Measurements from ENCODE around the gene SNHG17. TPM values are rescaled to one million over a fixed set of nuclear protein-coding genes. Genes with fewer than 3 reads are reported as not detected.
A peak's percentile ranks its signal among the peaks of the same experiment; 100 is the strongest.
"Not testable (repeated sequence)": the region's sequence is repeated elsewhere in the genome, so short reads cannot be mapped to it uniquely, and the experiment has no call there.

The SNHG17 gene
- total RNA-seq, 1 donor from 2014 or later = 63.9 TPM

- no peak for DNase-seq (ENCODE audit: low spot score)
Observed at GRCh38 chr20:38421915-38422314, 13.2 kb downstream of the SNHG17 start.

- DNase-seq (ENCODE audit: low spot score) = peak; percentile 18
Observed at GRCh38 chr20:38420388-38421085, 14.6 kb downstream of the SNHG17 start.

- DNase-seq (ENCODE audit: low spot score) = peak; percentile 20
Observed at GRCh38 chr20:38418509-38419204, 16.5 kb downstream of the SNHG17 start.

GRCh38 chr20:38414769-38415450, 20.2 kb downstream of the SNHG17 start:
- DNase-seq (ENCODE audit: low spot score) = peak; percentile 41

GRCh38 chr20:38412877-38413577, 22.1 kb downstream of the SNHG17 start:
- DNase-seq (ENCODE audit: low spot score) = no peak

GRCh38 chr20:38407822-38408221, 27.3 kb downstream of the SNHG17 start:
- not testable (repeated sequence) for DNase-seq (ENCODE audit: low spot score)

GRCh38 chr20:38407321-38407720, 27.8 kb downstream of the SNHG17 start:
- DNase-seq (ENCODE audit: low spot score) = no peak

GRCh38 chr20:38406476-38406875, 28.7 kb downstream of the SNHG17 start:
- no peak for DNase-seq (ENCODE audit: low spot score)

GRCh38 chr20:38405132-38405531, 30.0 kb downstream of the SNHG17 start:
- DNase-seq (ENCODE audit: low spot score) = no peak

GRCh38 chr20:38404016-38404415, 31.1 kb downstream of the SNHG17 start:
- no peak for DNase-seq (ENCODE audit: low spot score)

- no peak for DNase-seq (ENCODE audit: low spot score)
Observed at GRCh38 chr20:38402816-38403215, 32.3 kb downstream of the SNHG17 start.

GRCh38 chr20:38402089-38402488, 33.0 kb downstream of the SNHG17 start:
- no peak for DNase-seq (ENCODE audit: low spot score)

GRCh38 chr20:38395751-38396395, 39.3 kb downstream of the SNHG17 start:
- DNase-seq (ENCODE audit: low spot score) = not testable (repeated sequence)

- DNase-seq (ENCODE audit: low spot score) = no peak
Observed at GRCh38 chr20:38395165-38395564, 40.0 kb downstream of the SNHG17 start.

- DNase-seq (ENCODE audit: low spot score) = no peak
Observed at GRCh38 chr20:38393259-38393658, 41.9 kb downstream of the SNHG17 start.

GRCh38 chr20:38392356-38392755, 42.8 kb downstream of the SNHG17 start:
- DNase-seq (ENCODE audit: low spot score) = no peak

GRCh38 chr20:38387953-38388352, 47.2 kb downstream of the SNHG17 start:
- DNase-seq (ENCODE audit: low spot score) = no peak

GRCh38 chr20:38386851-38387250, 48.3 kb downstream of the SNHG17 start:
- DNase-seq (ENCODE audit: low spot score) = no peak

- no peak for DNase-seq (ENCODE audit: low spot score)
Observed at GRCh38 chr20:38386004-38386403, 49.1 kb downstream of the SNHG17 start.

GRCh38 chr20:38383147-38383546, 52.0 kb downstream of the SNHG17 start:
- DNase-seq (ENCODE audit: low spot score) = no peak

GRCh38 chr20:38377838-38378237, 57.3 kb downstream of the SNHG17 start:
- DNase-seq (ENCODE audit: low spot score) = not testable (repeated sequence)

Data from mesenteric fat pad (tissue), 1 donor.